LNCaP clone FGC (cell line): ENCODE results near the gene PIP4K2C.

Source experiments
- DNase-seq: peaks from one replicate; pipeline ENCODE4 v3.0.0-alpha.2; 2011; ENCODE audit warnings: low read depth
- H3K4me3 ChIP-seq: 2 replicates; pipeline ENCODE4 v1.5.1; 2011; ENCODE audit warnings: mild to moderate bottlenecking, low read depth, low read length, control low read depth
- CTCF ChIP-seq: IDR thresholded peaks from 2 replicates; pipeline ENCODE4 v1.5.1; 2012; ENCODE audit warnings: mild to moderate bottlenecking; ENCODE audit not compliant: control insufficient read depth, insufficient read depth; ENCODE audit errors: extremely low read depth

The PIP4K2C gene

GRCh38 chr12:57606399-57606798 lies 15.4 kb downstream of the PIP4K2C start:
- no peak overlapping the region for H3K4me3 ChIP-seq
- no peak for TF ChIP-seq CTCF
- no peak for DNase-seq

- no peak for TF ChIP-seq CTCF
- no peak for DNase-seq
- no peak overlapping the region for H3K4me3 ChIP-seq
Measured at GRCh38 chr12:57606821-57607220, 15.8 kb downstream of the PIP4K2C start.

- no peak for TF ChIP-seq CTCF
- no peak overlapping the region for H3K4me3 ChIP-seq
- no peak for DNase-seq
Measured at GRCh38 chr12:57607958-57608663, 17.1 kb downstream of the PIP4K2C start.

- no peak overlapping the region for H3K4me3 ChIP-seq
- TF ChIP-seq CTCF: no peak
- no peak for DNase-seq
Measured at GRCh38 chr12:57609101-57609780, 18.2 kb downstream of the PIP4K2C start.

- no peak overlapping the region for H3K4me3 ChIP-seq
- no peak for DNase-seq
- no peak for TF ChIP-seq CTCF
Measured at GRCh38 chr12:57609781-57610553, 19.0 kb downstream of the PIP4K2C start.

GRCh38 chr12:57610554-57611107 lies 19.6 kb downstream of the PIP4K2C start:
- no peak for TF ChIP-seq CTCF
- no peak for DNase-seq

More at GRCh38 chr12:57610554-57611107, 19.6 kb downstream of the PIP4K2C start:
- H3K4me3 ChIP-seq: peak overlapping the region; percentile 60
